PC-3 (cell line): ENCODE measurements around the gene CLRN3.

ENCODE experiments used
- EZH2 ChIP-seq: fragments of 300-600 bp; sonication (generic); IDR thresholded peaks from one replicate; pipeline ENCODE4 v1.6.1; 2017; ENCODE audit warnings: antibody characterized with exemption, mild to moderate bottlenecking, low read length; ENCODE audit not compliant: unreplicated experiment
- EZH2phosphoT487 ChIP-seq: fragments of 300-600 bp; sonication (generic); IDR thresholded peaks from 2 replicates; pipeline ENCODE4 v1.6.1; 2018; ENCODE audit warnings: mild to moderate bottlenecking, antibody characterized with exemption, low read length, borderline replicate concordance
- TF ChIP-seq, protein P1 (sequence below): fragments of 300-600 bp; sonication (generic); conservative IDR thresholded peaks from 2 replicates; pipeline ENCODE4 v1.5.1; 2017; ENCODE audit warnings: antibody characterized with exemption, low read depth, mild to moderate bottlenecking, low read length

- TF ChIP-seq, protein P1, sequence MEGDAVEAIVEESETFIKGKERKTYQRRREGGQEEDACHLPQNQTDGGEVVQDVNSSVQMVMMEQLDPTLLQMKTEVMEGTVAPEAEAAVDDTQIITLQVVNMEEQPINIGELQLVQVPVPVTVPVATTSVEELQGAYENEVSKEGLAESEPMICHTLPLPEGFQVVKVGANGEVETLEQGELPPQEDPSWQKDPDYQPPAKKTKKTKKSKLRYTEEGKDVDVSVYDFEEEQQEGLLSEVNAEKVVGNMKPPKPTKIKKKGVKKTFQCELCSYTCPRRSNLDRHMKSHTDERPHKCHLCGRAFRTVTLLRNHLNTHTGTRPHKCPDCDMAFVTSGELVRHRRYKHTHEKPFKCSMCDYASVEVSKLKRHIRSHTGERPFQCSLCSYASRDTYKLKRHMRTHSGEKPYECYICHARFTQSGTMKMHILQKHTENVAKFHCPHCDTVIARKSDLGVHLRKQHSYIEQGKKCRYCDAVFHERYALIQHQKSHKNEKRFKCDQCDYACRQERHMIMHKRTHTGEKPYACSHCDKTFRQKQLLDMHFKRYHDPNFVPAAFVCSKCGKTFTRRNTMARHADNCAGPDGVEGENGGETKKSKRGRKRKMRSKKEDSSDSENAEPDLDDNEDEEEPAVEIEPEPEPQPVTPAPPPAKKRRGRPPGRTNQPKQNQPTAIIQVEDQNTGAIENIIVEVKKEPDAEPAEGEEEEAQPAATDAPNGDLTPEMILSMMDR: no peak
- no peak for TF ChIP-seq EZH2
- no peak for TF ChIP-seq EZH2phosphoT487
Observed at GRCh38 chr10:127911867-127912257, 19.1 kb upstream of the CLRN3 start.
